ENCODE results near the gene DDX56.

- no peak for TF ChIP-seq CTCF (IDR thresholded peaks at IDR 0.05; ENCODE audit: insufficient read depth, low read depth, low read length)
- TF ChIP-seq EZH2 (IDR thresholded peaks at IDR 0.05; ENCODE audit: insufficient read depth, low read length) = no peak
Measured at GRCh38 chr7:44569959-44570358, 3.7 kb downstream of the DDX56 start.
